Right lobe of liver (tissue), 6 donors: ENCODE measurements around the gene LRFN2. TPM values are rescaled to one million over a fixed set of nuclear protein-coding genes. Genes with fewer than 3 reads are reported as not detected.
A peak's percentile ranks its signal among the peaks of the same experiment; 100 is the strongest.

Experiments
- ATAC-seq, 4 donors: fragments of 200-7000 bp; cut with Tn5 transposase; one replicate each; pipeline ENCODE4 v1.9.1; 2020; ENCODE audit warnings: mild to moderate bottlenecking in 4 of 4, moderate library complexity in 4 of 4
- DNase-seq, 3 donors: peaks; one replicate each; pipeline ENCODE4 v3.0.0-alpha.2; 2020
- H3K27ac ChIP-seq, 3 donors: fragments of 200-600 bp; one replicate each; pipeline ENCODE4 v1.8.0; 2022
- H3K27me3 ChIP-seq, 2 donors: fragments of 200-600 bp; one replicate each; pipeline ENCODE4 v1.8.0; 2022
- H3K36me3 ChIP-seq, 4 donors: fragments of 200-600 bp; sonication (generic) in 1 of 4; one replicate each; pipeline versions ENCODE4 v1.5.1 to v1.8.0; 2017 to 2022; ENCODE audit warnings: control low read depth in 1 of 4
- H3K4me1 ChIP-seq, 4 donors: fragments of 200-600 bp; sonication (generic) in 1 of 4; one replicate each; pipeline versions ENCODE4 v1.5.1 to v1.8.0; 2017 to 2022; ENCODE audit warnings: control low read depth in 1 of 4
- H3K4me3 ChIP-seq, 3 donors: fragments of 200-600 bp; one replicate each; pipeline ENCODE4 v1.8.0; 2022
- H3K9me3 ChIP-seq, 4 donors: fragments of 200-600 bp; sonication (generic) in 1 of 4; one replicate each; pipeline versions ENCODE4 v1.5.1 to v1.8.0; 2017 to 2022; ENCODE audit warnings: control low read depth in 1 of 4
- CTCF ChIP-seq, 4 donors: fragments of 200-600 bp in 3 of 4; fragments of 450-650 bp in 1 of 4; IDR thresholded peaks; one replicate each; pipeline versions ENCODE4 v1.5.1 to v1.8.0; 2016 to 2022; ENCODE audit warnings: antibody characterized with exemption in 4 of 4, mild to moderate bottlenecking in 2 of 4
- POLR2A ChIP-seq: fragments of 450-650 bp; IDR thresholded peaks from one replicate; pipeline ENCODE4 v1.6.1; 2017; ENCODE audit warnings: antibody characterized with exemption, mild to moderate bottlenecking
- WGBS: methylation state at CpG from one replicate; pipeline ENCODE4 v1.1.6; 2018; ENCODE audit warnings: low coverage, low lambda C conversion rate; ENCODE audit not compliant: insufficient coverage; ENCODE audit errors: missing lambda C conversion rate; 5-methylcytosine and 5-hydroxymethylcytosine counted together
- intact Hi-C, 2 donors: fragments of 100-400 bp; cut with DNase I; formaldehyde crosslinking; loops; one replicate each; pipeline versions ENCODE4 v1.11.2 to v1.14.1; 2022
- total RNA-seq, 6 experiments: library from RNA; depleted of rRNA in 2 of 6; stranded (reverse); fragments of >200 nt in 2 of 6; fragmentation: NEBNext Ultra II Directional in 3 of 6; extraction: Animal tissue kit (Norgen Biotek cat#: 25700) in 3 of 6; gene quantifications; one replicate each; pipeline versions ENCODE4 v1.1.0 to v1.2.4, GENCODE V29; 2016 to 2023
- donor health status: DM: no; HTN: yes; CAD: no.
- donor health status: DM: no; HTN: no; CAD: no.
- donor health status: DM: no; HTN: no; CAD: no.
- donor health status: DM: no; HTN: yes; CAD: no.
- donor health status: DM: no; HTN: yes; CAD: no.

The LRFN2 gene
- total RNA-seq, 6 experiments from 2014 or later = 0.19 TPM; not detected in 5

GRCh38 chr6:40528051-40528450 is 59.1 kb downstream of the LRFN2 start:
- ATAC-seq (peak; percentile 87 to 92 (median 91)), DNase-seq (peak; percentile 90 to 93 (median 93))
- no peaks in the 10 kb centered on the region for H3K36me3 ChIP-seq
- intact Hi-C loops = no loop called here
- 49% methylated on average over 4 of the region's 5 CpGs for WGBS
- peak overlapping the region; percentile 58 to 67 (median 64) for H3K27ac ChIP-seq
- H3K9me3 ChIP-seq = no peaks in the 10 kb centered on the region
- peaks cover 0 to 42% (median 10%) of the 10 kb centered on the region in 4 donors for H3K4me1 ChIP-seq
- H3K4me3 ChIP-seq = no peak overlapping the region
- TF ChIP-seq POLR2A (no peak), CTCF (IDR thresholded peaks at IDR 0.05) (no peak)
- no peaks in the 10 kb centered on the region for H3K27me3 ChIP-seq

GRCh38 chr6:40526036-40526435 is 61.1 kb downstream of the LRFN2 start:
- peak; percentile 44 to 74 (median 62) for ATAC-seq
- intact Hi-C loops = no loop called here
- no peak for TF ChIP-seq CTCF (IDR thresholded peaks at IDR 0.05)
- TF ChIP-seq POLR2A = no peak
- Histone ChIP-seq H3K27me3 (no peaks in the 10 kb centered on the region), H3K4me3 (no peak overlapping the region), H3K36me3 (no peaks in the 10 kb centered on the region), H3K4me1 (peaks cover 0 to 42% (median 10%) of the 10 kb centered on the region in 4 donors), H3K27ac (peak overlapping the region in 2 of 3 donors; percentile 31 to 67), H3K9me3 (no peaks in the 10 kb centered on the region)
- DNase-seq = peak in 2 of 3 donors; percentile 44 to 55
- WGBS = 25% methylated on average over 3 of the region's 6 CpGs

- ATAC-seq (no peak), DNase-seq (no peak)
- no peak overlapping the region for H3K4me3 ChIP-seq
- intact Hi-C loops = no loop called here
- no peaks in the 10 kb centered on the region for H3K36me3 ChIP-seq
- H3K4me1 ChIP-seq = peaks cover 0 to 42% (median 10%) of the 10 kb centered on the region in 4 donors
- no peak overlapping the region for H3K27ac ChIP-seq
- no peaks in the 10 kb centered on the region for H3K9me3 ChIP-seq
- TF ChIP-seq CTCF (IDR thresholded peaks at IDR 0.05) (no peak), POLR2A (no peak)
- H3K27me3 ChIP-seq = no peaks in the 10 kb centered on the region
- WGBS = 78% methylated on average over 4 of the region's 6 CpGs
These were observed 62.2 kb downstream of the LRFN2 start for GRCh38 chr6:40524797-40525585.

- intact Hi-C loops = no loop called here
- Histone ChIP-seq H3K4me3 (no peak overlapping the region), H3K4me1 (peaks cover 0 to 30% (median 7%) of the 10 kb centered on the region in 4 donors), H3K27ac (no peak overlapping the region), H3K36me3 (no peaks in the 10 kb centered on the region), H3K9me3 (no peaks in the 10 kb centered on the region), H3K27me3 (no peaks in the 10 kb centered on the region)
- no peak for DNase-seq
- TF ChIP-seq POLR2A (no peak), CTCF (IDR thresholded peaks at IDR 0.05) (no peak)
- 38% methylated on average over 5 of the region's 5 CpGs for WGBS
- ATAC-seq = no peak
These were observed 63.5 kb downstream of the LRFN2 start for GRCh38 chr6:40523505-40524172.
